Activated CD4-positive, alpha-beta memory T cell treated with anti-CD3 and anti-CD28 coated beads for 36 hours (primary cell): ENCODE results near the gene VSTM2A. TPM values are rescaled to one million over a fixed set of nuclear protein-coding genes. Genes with fewer than 3 reads are reported as not detected.
"Not testable (repeated sequence)": the region's sequence is repeated elsewhere in the genome, so short reads cannot be mapped to it uniquely, and the experiment has no call there.

ENCODE experiments used
- CTCF ChIA-PET: fragments of 350-600 bp; sonication (Branson Sonifier 250); formaldehyde crosslinking; loops from one replicate; lab custom pipeline; 2021; ENCODE audit warnings: antibody characterized with exemption, inconsistent platforms; lab: Charles Lee
- POLR2A ChIA-PET: fragments of 350-600 bp; sonication (Branson Sonifier 250); formaldehyde crosslinking; loops from one replicate; lab custom pipeline; 2021; ENCODE audit warnings: antibody characterized with exemption; lab: Charles Lee
- DNase-seq: peaks from one replicate; pipeline ENCODE4 v3.0.0-alpha.2; 2020
- H3K27ac Mint-ChIP-seq: one replicate; pipeline ENCODE4 v1.8.0; 2021; ENCODE audit warnings: mixed read lengths
- H3K27me3 Mint-ChIP-seq: one replicate; pipeline ENCODE4 v1.8.0; 2021; ENCODE audit warnings: mixed read lengths
- H3K36me3 Mint-ChIP-seq: one replicate; pipeline ENCODE4 v1.8.0; 2021; ENCODE audit warnings: mixed read lengths
- H3K4me1 Mint-ChIP-seq: one replicate; pipeline ENCODE4 v1.8.0; 2021; ENCODE audit warnings: low read depth, mixed read lengths
- H3K4me3 Mint-ChIP-seq: one replicate; pipeline ENCODE4 v1.8.0; 2021; ENCODE audit warnings: mild to moderate bottlenecking, mixed read lengths
- H3K9me3 Mint-ChIP-seq: one replicate; pipeline ENCODE4 v1.8.0; 2021; ENCODE audit warnings: mixed read lengths
- intact Hi-C: fragments of 100-400 bp; cut with micrococcal nuclease; formaldehyde crosslinking; loops from one replicate; pipeline ENCODE4 v1.15.1; 2023
- total RNA-seq, 2 experiments: library from RNA; stranded (reverse); gene quantifications; one replicate each; pipeline ENCODE4 v1.2.3, GENCODE V29; 2021

VSTM2A gene, protein sequence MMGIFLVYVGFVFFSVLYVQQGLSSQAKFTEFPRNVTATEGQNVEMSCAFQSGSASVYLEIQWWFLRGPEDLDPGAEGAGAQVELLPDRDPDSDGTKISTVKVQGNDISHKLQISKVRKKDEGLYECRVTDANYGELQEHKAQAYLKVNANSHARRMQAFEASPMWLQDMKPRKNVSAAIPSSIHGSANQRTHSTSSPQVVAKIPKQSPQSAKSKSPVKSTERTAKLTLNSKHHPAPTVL
- not detected for total RNA-seq

DNA sequence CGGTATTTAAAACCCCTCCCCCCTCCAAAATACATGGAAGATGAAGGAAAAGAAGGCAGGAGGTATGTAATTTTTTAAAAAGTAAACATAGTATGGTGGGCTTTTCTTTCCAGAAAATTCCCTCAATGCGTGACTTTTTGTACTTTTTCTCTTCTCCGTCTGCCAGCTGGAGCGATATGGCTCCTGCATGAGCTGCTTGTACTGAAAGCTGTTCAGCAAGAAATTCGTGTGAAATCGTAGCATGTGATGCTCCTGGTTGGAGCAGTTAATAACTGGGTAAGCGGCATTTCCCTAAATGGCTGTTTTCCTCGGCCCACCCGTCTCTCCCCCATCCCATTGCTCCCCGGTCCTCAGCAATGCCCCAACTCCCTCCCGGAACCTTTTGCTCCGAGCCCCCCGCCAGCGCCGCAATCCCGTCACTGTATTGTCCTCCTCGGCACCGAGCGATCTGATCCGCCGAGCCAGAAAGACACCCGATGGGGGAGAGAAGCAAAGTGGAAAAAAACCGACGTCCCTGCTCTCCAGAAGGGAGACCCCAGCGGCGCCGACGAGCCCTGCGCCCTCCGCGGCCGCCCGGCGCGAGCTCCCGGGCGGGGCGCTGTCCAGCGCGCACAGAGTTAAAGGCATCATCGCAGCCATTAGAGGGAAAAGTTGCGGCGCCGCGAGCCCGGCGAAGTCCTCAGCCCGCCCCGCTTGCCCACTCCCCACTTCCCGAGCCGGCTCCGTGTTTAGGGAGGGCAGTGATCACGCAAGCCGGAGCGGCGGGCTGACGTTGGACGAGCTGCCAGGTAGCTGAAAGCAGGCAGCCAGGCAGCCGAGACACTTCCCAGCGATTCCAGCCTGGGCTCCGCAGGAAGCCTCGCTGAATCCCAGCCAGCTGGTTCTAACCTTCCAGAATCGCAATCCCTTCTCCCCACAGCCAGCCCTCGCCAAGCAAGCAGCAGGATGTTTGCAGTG is at the start of gene VSTM2A:
TSS of gene VSTM2A (plus strand) at position 707 of the 957 bp plus-strand sequence. CDS start 356 bp downstream, outside the sequence.
- H3K4me1 Mint-ChIP-seq, result peaks cover 3% of the 10 kb centered on the region
- POLR2A ChIA-PET, result no interaction called here
- CTCF ChIA-PET, result no interaction called here
- H3K4me3 Mint-ChIP-seq, result no peak within 1 kb of the TSS
- DNase-seq, result no peak
- intact Hi-C loops, result no loop called here
- peaks cover 29% of the 10 kb centered on the region for H3K27me3 Mint-ChIP-seq
- no peaks in the 10 kb centered on the region for H3K9me3 Mint-ChIP-seq
- peaks cover 2% of the 10 kb centered on the region for H3K36me3 Mint-ChIP-seq
- H3K27ac Mint-ChIP-seq, result no peak within 1 kb of the TSS

DNA sequence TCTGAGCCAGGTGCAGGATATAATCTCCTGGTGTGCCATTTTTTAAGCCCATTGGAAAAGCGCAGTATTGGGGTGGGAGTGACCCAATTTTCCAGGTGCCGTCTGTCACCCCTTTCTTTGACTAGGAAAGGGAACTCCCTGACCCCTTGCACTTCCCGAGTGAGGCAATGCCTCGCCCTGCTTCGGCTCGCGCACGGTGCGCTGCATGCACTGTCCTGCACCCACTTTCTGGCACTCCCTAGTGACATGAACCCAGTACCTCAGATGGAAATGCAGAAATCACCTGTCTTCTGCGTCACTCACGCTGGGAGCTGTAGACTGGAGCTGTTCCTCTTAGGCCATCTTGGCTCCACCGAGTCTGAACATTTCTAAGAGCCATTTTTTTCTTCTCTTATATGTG is 37.6 kb upstream of the VSTM2A start:
- peaks cover 29% of the 10 kb centered on the region for H3K9me3 Mint-ChIP-seq
- H3K4me1 Mint-ChIP-seq, H3K4me3 Mint-ChIP-seq, POLR2A ChIA-PET, intact Hi-C loops, H3K27me3 Mint-ChIP-seq, H3K27ac Mint-ChIP-seq, DNase-seq, H3K36me3 Mint-ChIP-seq, CTCF ChIA-PET: not testable (repeated sequence)

DNA sequence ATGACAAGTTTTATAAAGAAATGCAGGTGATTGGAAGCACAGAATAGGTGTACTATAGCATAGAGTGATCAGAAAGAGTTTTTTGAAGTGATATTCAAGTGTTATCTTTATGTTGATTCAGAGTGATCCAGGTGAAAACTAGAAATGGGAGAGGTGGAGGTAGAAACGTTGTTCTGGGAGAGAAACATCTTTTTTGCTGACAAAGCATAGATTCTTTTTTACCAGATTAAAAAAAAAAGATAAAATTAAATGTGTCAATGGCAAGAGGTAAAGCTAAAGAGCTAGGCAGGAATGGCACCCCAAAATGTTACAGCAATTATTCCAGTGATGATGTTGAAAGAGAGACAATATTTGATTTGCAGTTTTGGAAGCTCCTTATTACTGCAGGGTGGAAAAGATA is 12.6 kb upstream of the VSTM2A start:
- DNase-seq, result no peak
- no peak overlapping the region for H3K27ac Mint-ChIP-seq
- peaks cover 17% of the 10 kb centered on the region for H3K9me3 Mint-ChIP-seq
- ChIA-PET CTCF (no interaction called here), POLR2A (no interaction called here)
- intact Hi-C loops, result no loop called here
- no peak overlapping the region for H3K4me3 Mint-ChIP-seq
- H3K36me3 Mint-ChIP-seq, result no peaks in the 10 kb centered on the region
- H3K27me3 Mint-ChIP-seq, result no peaks in the 10 kb centered on the region
- no peaks in the 10 kb centered on the region for H3K4me1 Mint-ChIP-seq

DNA sequence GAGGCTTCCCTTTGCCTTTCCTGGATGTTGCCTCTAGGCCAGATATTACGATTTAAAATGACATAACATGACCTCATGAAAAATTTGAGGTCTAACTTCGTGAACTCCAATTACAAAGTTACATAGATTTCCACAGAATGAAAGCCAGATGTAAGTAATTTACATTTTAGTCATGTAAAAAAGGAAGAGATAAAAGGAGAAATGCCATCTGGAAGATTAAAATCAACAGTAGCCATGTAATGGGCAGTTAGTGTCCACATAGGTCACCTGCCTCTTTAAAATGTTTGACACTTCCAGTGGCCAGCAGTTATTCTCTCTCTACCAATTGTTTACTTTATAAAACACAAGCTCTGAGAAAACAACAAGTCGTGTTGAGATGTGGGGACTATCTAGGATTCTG is 4.1 kb upstream of the VSTM2A start:
- Mint-ChIP-seq H3K4me3 (no peak overlapping the region), H3K27ac (no peak overlapping the region), H3K9me3 (peaks cover 7% of the 10 kb centered on the region), H3K36me3 (peaks cover 2% of the 10 kb centered on the region), H3K4me1 (peaks cover 3% of the 10 kb centered on the region), H3K27me3 (peaks cover 16% of the 10 kb centered on the region)
- CTCF ChIA-PET, result no interaction called here
- no peak for DNase-seq
- POLR2A ChIA-PET, result no interaction called here
- intact Hi-C loops, result no loop called here

DNA sequence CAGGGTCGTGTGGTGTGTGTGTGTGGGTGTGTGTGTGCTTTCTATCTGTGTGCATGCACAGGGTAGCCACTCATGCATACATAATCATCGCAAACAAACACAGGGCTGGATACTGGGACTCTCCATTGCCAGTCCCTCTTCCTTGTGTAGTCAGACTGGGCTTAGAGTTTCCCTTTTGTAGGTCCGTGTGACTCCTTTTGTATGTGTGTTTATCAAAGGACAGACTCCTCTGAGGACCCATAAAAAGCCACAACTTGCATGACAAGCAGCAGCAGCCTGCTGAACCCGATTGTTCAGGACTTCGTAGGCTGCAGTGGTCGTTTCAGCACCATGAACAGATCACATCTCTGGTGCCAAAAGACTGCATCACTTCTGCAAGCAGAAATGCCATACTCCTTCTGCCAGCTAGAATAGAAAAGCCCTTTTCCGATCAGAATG is 895 bp downstream of the VSTM2A start:
- DNase-seq, result no peak
- ChIA-PET POLR2A (no interaction called here), CTCF (no interaction called here)
- Mint-ChIP-seq H3K9me3 (no peaks in the 10 kb centered on the region), H3K4me1 (peaks cover 3% of the 10 kb centered on the region), H3K27ac (no peak overlapping the region), H3K27me3 (peaks cover 29% of the 10 kb centered on the region), H3K4me3 (no peak overlapping the region), H3K36me3 (peaks cover 2% of the 10 kb centered on the region)
- intact Hi-C loops, result no loop called here

DNA sequence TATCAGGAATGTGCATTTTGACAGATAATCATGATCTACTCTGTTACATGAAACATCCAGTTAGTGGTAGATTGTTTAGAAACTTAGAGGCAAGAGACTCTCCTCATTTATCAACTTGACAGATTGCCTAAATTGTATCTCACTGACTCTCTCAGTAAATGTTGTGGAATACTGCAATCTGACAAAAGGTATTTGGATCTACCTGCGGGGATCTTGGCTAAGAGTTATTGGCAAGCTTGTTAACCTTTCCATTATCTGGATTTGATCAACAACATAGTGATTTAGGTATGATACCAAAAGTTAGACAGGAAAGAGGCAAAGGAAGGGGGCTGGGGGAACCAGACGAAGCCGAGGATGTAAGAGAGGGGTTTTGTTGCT is 2.0 kb downstream of the VSTM2A start:
- intact Hi-C loops, result no loop called here
- Mint-ChIP-seq H3K9me3 (no peaks in the 10 kb centered on the region), H3K27me3 (peaks cover 29% of the 10 kb centered on the region), H3K36me3 (peaks cover 2% of the 10 kb centered on the region), H3K4me3 (no peak overlapping the region), H3K27ac (no peak overlapping the region), H3K4me1 (peaks cover 3% of the 10 kb centered on the region)
- ChIA-PET CTCF (no interaction called here), POLR2A (interaction anchor here (0.6 kb wide), 1 partner anchor 1555 kb away, joined by 3 read pairs; no protein-coding TSS in a partner anchor)
- no peak for DNase-seq

DNA sequence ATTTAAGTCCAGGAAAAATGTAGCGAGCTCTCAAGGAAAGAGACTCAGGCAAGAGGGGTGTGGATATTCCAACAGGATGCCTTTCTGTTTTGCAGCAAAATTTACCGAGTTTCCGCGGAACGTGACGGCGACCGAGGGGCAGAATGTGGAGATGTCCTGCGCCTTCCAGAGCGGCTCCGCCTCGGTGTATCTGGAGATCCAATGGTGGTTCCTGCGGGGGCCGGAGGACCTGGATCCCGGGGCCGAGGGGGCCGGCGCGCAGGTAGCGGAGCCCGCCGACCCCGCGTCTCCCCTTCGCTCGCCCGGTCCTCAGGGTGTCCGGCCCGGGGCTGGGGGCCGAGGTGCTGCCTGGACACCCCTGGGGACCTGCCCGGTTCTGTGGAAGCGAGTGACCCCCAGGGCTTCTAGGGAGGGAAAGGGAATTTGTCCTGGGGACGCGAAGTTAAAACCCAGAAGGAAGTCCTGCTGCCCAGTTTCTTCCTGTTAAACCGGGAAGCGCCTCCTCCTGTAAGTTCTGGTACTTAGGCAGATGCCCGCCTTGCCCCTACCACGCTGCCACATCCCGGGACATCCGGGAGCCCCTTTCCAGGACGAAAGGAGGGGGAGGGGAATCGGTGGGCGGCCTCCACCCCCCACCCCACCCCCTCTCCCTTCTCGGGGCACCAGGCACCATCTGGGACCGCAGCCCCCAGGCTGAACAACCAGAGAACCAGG is 2.5 kb downstream of the VSTM2A start:
- ChIA-PET CTCF (no interaction called here), POLR2A (interaction anchor here (0.6 kb wide), 1 partner anchor 1555 kb away, joined by 3 read pairs; no protein-coding TSS in a partner anchor)
- H3K4me1 Mint-ChIP-seq, result peaks cover 3% of the 10 kb centered on the region
- H3K36me3 Mint-ChIP-seq, result peaks cover 2% of the 10 kb centered on the region
- no peak overlapping the region for H3K27ac Mint-ChIP-seq
- no peak for DNase-seq
- intact Hi-C loops, result no loop called here
- H3K4me3 Mint-ChIP-seq, result no peak overlapping the region
- no peaks in the 10 kb centered on the region for H3K9me3 Mint-ChIP-seq
- peaks cover 29% of the 10 kb centered on the region for H3K27me3 Mint-ChIP-seq

DNA sequence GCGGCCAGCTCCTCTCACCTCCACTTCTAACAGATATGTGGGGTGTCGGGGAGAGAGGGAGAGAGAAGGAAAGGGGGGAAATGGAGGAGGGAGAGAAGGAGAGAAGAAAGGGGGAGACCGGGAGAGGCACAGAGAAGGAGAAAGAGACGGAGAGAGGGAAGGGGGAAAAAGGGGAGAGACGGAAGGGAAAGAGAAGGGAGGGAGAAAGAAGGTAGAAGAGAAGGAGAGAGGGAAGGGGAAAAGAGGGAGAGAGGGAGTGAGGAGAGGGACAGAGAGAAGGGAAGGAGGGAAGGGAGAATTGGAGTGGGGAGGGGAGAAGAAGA is 3.0 kb downstream of the VSTM2A start:
- ChIA-PET CTCF (no interaction called here), POLR2A (no interaction called here)
- Mint-ChIP-seq H3K4me1 (peaks cover 3% of the 10 kb centered on the region), H3K27me3 (peaks cover 29% of the 10 kb centered on the region), H3K4me3 (no peak overlapping the region), H3K9me3 (no peaks in the 10 kb centered on the region), H3K27ac (no peak overlapping the region), H3K36me3 (peaks cover 2% of the 10 kb centered on the region)
- intact Hi-C loops, result no loop called here
- DNase-seq, result no peak

DNA sequence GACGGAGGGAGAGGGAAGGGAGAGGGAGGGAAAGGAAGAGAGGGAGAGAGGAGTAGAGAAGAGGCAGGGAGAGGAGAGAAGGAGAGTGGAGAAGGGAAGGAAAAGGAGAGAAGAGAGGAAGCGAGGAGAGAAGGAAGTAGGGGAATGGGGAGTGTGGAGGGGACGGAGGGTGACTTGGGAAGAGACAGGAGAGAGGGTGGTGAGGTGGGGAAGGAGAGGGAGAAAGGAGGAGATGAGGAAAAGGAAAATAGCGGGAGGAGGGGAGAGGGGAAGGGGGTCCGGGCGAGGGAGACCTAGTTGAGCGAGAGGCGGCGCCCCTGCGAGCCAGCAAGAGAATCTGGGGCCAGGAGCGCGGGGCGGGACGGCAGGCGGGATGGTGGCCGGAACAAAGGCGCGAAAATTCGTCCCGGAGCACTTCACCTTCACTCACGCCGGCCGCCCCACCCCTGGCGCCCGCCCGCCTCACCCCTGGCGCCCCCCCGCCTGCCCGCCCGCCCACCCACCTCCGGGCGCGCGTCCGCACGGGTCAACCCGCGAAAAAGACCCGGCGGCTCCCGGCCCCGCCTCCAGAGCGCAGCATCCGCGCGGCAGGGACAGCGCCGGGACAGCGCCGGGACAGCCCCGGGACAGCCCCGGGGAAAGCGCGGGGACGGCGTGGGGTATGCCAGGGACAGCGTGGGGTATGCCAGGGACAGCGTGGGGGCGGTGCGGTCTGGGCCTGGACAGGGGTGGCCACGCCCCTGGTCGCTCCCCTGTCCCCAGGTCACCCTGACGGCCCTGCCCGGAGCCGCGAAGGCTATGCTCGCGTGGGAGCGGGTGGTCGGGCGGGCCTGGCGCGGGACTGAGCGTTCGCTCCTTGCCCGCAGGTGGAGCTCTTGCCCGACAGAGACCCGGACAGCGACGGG is 4.2 kb downstream of the VSTM2A start:
- H3K4me1 Mint-ChIP-seq, result peaks cover 3% of the 10 kb centered on the region
- H3K27ac Mint-ChIP-seq, result no peak overlapping the region
- H3K9me3 Mint-ChIP-seq, result no peaks in the 10 kb centered on the region
- H3K4me3 Mint-ChIP-seq, result no peak overlapping the region
- POLR2A ChIA-PET, result no interaction called here
- no peak for DNase-seq
- peaks cover 28% of the 10 kb centered on the region for H3K27me3 Mint-ChIP-seq
- CTCF ChIA-PET, result no interaction called here
- peaks cover 2% of the 10 kb centered on the region for H3K36me3 Mint-ChIP-seq
- intact Hi-C loops, result no loop called here

DNA sequence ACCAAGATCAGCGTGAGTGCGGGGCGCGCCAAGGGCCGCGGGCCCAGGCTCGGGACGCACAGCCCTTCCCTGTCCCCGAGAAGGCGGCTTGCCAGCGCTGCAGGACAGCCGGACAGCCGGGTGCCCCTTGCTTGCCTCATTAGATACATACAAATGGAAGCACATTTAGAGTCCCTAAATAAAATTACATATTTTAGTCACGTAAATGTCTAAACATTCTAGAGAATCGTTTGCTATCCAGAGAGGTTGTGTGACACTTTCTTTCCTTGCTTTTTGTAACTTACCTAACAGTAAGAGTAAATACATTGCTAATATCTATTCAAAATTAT is 4.8 kb downstream of the VSTM2A start:
- H3K27me3 Mint-ChIP-seq, result peaks cover 22% of the 10 kb centered on the region
- intact Hi-C loops, result no loop called here
- no peak overlapping the region for H3K27ac Mint-ChIP-seq
- no peaks in the 10 kb centered on the region for H3K4me1 Mint-ChIP-seq
- no peaks in the 10 kb centered on the region for H3K9me3 Mint-ChIP-seq
- H3K4me3 Mint-ChIP-seq, result no peak overlapping the region
- ChIA-PET CTCF (no interaction called here), POLR2A (no interaction called here)
- no peak for DNase-seq
- no peaks in the 10 kb centered on the region for H3K36me3 Mint-ChIP-seq

DNA sequence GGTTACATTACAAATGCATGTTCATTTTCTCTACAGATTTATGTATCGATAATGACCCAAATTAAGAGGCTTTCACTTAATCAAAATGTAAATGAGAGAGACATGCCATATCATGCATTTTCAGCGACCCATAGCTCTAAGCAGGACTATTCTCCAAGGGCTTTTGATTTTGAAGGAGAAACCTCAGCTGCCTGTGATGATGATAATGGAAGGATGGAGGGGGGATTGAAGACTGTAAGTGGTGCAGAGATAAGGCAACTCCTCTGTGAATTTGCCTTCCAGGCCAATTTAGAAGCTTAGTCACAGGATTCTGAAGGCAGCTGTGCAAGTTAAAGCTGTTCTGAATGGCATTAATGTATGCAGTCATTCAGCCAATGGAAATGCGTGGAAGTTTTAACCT is 8.3 kb downstream of the VSTM2A start:
- DNase-seq, result no peak
- H3K27me3 Mint-ChIP-seq, result no peaks in the 10 kb centered on the region
- POLR2A ChIA-PET, result no interaction called here
- H3K27ac Mint-ChIP-seq, result no peak overlapping the region
- intact Hi-C loops, result no loop called here
- H3K36me3 Mint-ChIP-seq, result no peaks in the 10 kb centered on the region
- H3K9me3 Mint-ChIP-seq, result no peaks in the 10 kb centered on the region
- no peak overlapping the region for H3K4me3 Mint-ChIP-seq
- CTCF ChIA-PET, result no interaction called here
- no peaks in the 10 kb centered on the region for H3K4me1 Mint-ChIP-seq
